CD4-positive, alpha-beta T cell (primary cell): Measurements from ENCODE around the gene LCE3D. TPM values are rescaled to one million over a fixed set of nuclear protein-coding genes. Genes with fewer than 3 reads are reported as not detected.

Experiments
- ATAC-seq: fragments of 200-7000 bp; cut with Tn5 transposase; one replicate; pipeline ENCODE4 v1.10.0; 2022; ENCODE audit warnings: mild to moderate bottlenecking; ENCODE audit not compliant: poor library complexity
- CTCF ChIA-PET: fragments of 350-600 bp; sonication (Branson Sonifier 250); formaldehyde crosslinking; loops from one replicate; lab custom pipeline; 2021; ENCODE audit warnings: antibody characterized with exemption, inconsistent platforms; lab: Charles Lee
- POLR2A ChIA-PET: fragments of 350-600 bp; sonication (Branson Sonifier 250); formaldehyde crosslinking; loops from one replicate; lab custom pipeline; 2021; ENCODE audit warnings: antibody characterized with exemption, inconsistent platforms; lab: Charles Lee
- DNase-seq, 14 experiments: peaks; one replicate each; pipeline ENCODE4 v3.0.0-alpha.2; 2013 to 2020; ENCODE audit warnings: mixed read lengths in 2 of 14
- H3K27ac ChIP-seq, 2 donors: one replicate each; pipeline versions ENCODE4 v1.5.1 to v1.7.0; 2013; ENCODE audit warnings: low read length in 2 of 2, low read depth in 1 of 2, mild to moderate bottlenecking in 1 of 2
- H3K27me3 ChIP-seq, 2 experiments: 1 replicate in 1 of 2; 2 replicates in 1 of 2; pipeline versions ENCODE4 v1.6.1 to v1.7.0; 2013; ENCODE audit warnings: low read length in 2 of 2, control low read depth in 1 of 2, mild to moderate bottlenecking in 1 of 2, moderate library complexity in 1 of 2; ENCODE audit not compliant: insufficient read depth in 2 of 2, control insufficient read depth in 1 of 2
- H3K36me3 ChIP-seq: one replicate; pipeline ENCODE4 v1.6.1; 2013; ENCODE audit warnings: low read length, control low read depth; ENCODE audit not compliant: insufficient read depth
- H3K4me1 ChIP-seq: one replicate; pipeline ENCODE4 v1.6.1; 2013; ENCODE audit warnings: low read length, control low read depth; ENCODE audit not compliant: insufficient read depth
- H3K4me3 ChIP-seq: one replicate; pipeline ENCODE4 v1.5.1; 2013; ENCODE audit warnings: mild to moderate bottlenecking, low read length, moderate library complexity
- H3K9me3 ChIP-seq, 2 experiments: 1 replicate in 1 of 2; 2 replicates in 1 of 2; pipeline versions ENCODE4 v1.6.1 to v1.7.0; 2013; ENCODE audit warnings: low read length in 2 of 2, mild to moderate bottlenecking in 2 of 2, control low read depth in 1 of 2, moderate library complexity in 1 of 2; ENCODE audit not compliant: control insufficient read depth in 1 of 2, insufficient read depth in 1 of 2
- H3K27ac Mint-ChIP-seq: one replicate; pipeline ENCODE4 v1.8.0; 2020; ENCODE audit warnings: mixed read lengths
- H3K27me3 Mint-ChIP-seq: one replicate; pipeline ENCODE4 v1.8.0; 2021; ENCODE audit warnings: mixed read lengths
- H3K36me3 Mint-ChIP-seq: one replicate; pipeline ENCODE4 v1.8.0; 2021; ENCODE audit warnings: low read depth, mixed read lengths
- H3K4me1 Mint-ChIP-seq: one replicate; pipeline ENCODE4 v1.8.0; 2021; ENCODE audit warnings: low read depth, mixed read lengths
- H3K4me3 Mint-ChIP-seq: one replicate; pipeline ENCODE4 v1.8.0; 2020; ENCODE audit warnings: mild to moderate bottlenecking, mixed read lengths
- H3K9me3 Mint-ChIP-seq: one replicate; pipeline ENCODE4 v1.8.0; 2020; ENCODE audit warnings: mixed read lengths
- intact Hi-C, 2 experiments: fragments of 100-400 bp; cut with DNase I in 1 of 2; cut with micrococcal nuclease in 1 of 2; formaldehyde crosslinking; loops; one replicate each; pipeline versions ENCODE4 v1.15.1 to v1.9.0; 2023 to 2025; cut with DNase I, micrococcal nuclease
- total RNA-seq, 174 experiments: library from RNA in 2 of 174; stranded (reverse) in 2 of 174; gene quantifications; one replicate each; pipeline ENCODE4 v1.2.3 and lab custom pipeline; 2021 to 2026
- TF ChIP-seq, protein P1 (sequence below): fragments of 200-600 bp; IDR thresholded peaks from one replicate; pipeline ENCODE4 v1.8.0; 2022; ENCODE audit warnings: antibody characterized with exemption, mild to moderate bottlenecking

LCE3D gene
- total RNA-seq, 2 experiments from 2014 or later: not detected

DNA sequence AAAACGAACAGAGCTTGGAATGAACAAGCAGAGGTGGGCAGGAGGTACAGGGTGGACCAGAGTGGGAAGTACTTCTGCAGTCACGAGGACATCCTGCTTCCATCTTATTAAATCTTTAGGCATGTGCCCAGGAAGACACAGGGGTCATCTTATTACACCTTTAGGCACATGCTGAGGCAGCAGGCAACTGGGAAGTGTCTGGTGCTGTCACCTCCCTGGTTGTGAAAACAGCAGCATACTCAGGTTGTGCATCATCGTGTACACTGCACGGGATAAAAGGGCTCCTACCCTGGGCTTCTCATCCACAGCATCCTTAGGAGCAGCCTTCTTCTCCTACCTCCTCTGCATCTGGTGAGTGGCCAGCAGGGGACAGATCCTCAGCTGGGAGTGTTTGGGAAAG is 19.6 kb upstream of the LCE3D start, which contains the start of gene LCE3C:
Gene LCE3C (plus strand): TSS at position 301 of the 400 bp plus-strand sequence. CDS start 498 bp downstream, outside the sequence.
- no peaks in the 10 kb centered on the region for H3K27me3 Mint-ChIP-seq
- peaks cover 0 to 7% of the 10 kb centered on the region in 2 experiments for H3K27me3 ChIP-seq
- no peak within 1 kb of the TSS for H3K27ac Mint-ChIP-seq
- H3K9me3 Mint-ChIP-seq: no peaks in the 10 kb centered on the region
- ATAC-seq (no peak), DNase-seq (no peak)
- H3K36me3 Mint-ChIP-seq: no peaks in the 10 kb centered on the region
- CTCF ChIA-PET: no interaction called here
- no peak within 1 kb of the TSS for H3K4me3 Mint-ChIP-seq
- no peaks in the 10 kb centered on the region for H3K4me1 Mint-ChIP-seq
- H3K36me3 ChIP-seq: no peaks in the 10 kb centered on the region
- TF ChIP-seq, protein P1, sequence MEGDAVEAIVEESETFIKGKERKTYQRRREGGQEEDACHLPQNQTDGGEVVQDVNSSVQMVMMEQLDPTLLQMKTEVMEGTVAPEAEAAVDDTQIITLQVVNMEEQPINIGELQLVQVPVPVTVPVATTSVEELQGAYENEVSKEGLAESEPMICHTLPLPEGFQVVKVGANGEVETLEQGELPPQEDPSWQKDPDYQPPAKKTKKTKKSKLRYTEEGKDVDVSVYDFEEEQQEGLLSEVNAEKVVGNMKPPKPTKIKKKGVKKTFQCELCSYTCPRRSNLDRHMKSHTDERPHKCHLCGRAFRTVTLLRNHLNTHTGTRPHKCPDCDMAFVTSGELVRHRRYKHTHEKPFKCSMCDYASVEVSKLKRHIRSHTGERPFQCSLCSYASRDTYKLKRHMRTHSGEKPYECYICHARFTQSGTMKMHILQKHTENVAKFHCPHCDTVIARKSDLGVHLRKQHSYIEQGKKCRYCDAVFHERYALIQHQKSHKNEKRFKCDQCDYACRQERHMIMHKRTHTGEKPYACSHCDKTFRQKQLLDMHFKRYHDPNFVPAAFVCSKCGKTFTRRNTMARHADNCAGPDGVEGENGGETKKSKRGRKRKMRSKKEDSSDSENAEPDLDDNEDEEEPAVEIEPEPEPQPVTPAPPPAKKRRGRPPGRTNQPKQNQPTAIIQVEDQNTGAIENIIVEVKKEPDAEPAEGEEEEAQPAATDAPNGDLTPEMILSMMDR: no peak
- POLR2A ChIA-PET: no interaction called here
- H3K4me1 ChIP-seq: no peaks in the 10 kb centered on the region
- H3K9me3 ChIP-seq: no peaks in the 10 kb centered on the region
- intact Hi-C loops: no loop called here
- no peak within 1 kb of the TSS for H3K27ac ChIP-seq
- H3K4me3 ChIP-seq: no peak within 1 kb of the TSS

DNA sequence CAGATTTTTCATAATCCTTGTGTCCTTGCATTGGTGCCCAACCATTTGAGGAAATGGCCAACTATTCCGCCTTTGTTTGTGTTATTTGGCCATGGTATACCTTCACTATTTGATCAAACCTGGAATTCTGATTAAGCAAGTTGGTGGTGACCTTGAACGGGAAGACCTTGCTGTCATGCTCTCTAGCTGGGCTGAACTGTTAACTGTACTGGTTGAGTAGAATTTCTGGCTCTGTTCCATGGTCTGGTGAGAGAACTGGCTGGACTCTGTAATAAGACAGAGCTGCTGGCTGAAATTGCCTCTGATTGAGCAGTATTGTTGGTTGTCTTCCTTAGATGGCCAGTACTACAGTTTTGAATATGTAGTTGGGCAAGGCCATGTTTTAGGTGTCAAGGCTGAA is 16.7 kb upstream of the LCE3D start:
- TF ChIP-seq, protein P1: no peak
- ChIA-PET CTCF (no interaction called here), POLR2A (no interaction called here)
- Mint-ChIP-seq H3K4me1 (no peaks in the 10 kb centered on the region), H3K27ac (no peak overlapping the region), H3K27me3 (no peaks in the 10 kb centered on the region), H3K9me3 (no peaks in the 10 kb centered on the region), H3K36me3 (no peaks in the 10 kb centered on the region), H3K4me3 (no peak overlapping the region)
- H3K4me3 ChIP-seq: no peak overlapping the region
- DNase-seq: no peak
- no peak for ATAC-seq
- no peaks in the 10 kb centered on the region for H3K9me3 ChIP-seq
- H3K27me3 ChIP-seq: peaks cover 0 to 7% of the 10 kb centered on the region in 2 experiments
- no peaks in the 10 kb centered on the region for H3K36me3 ChIP-seq
- no peaks in the 10 kb centered on the region for H3K4me1 ChIP-seq
- no peak overlapping the region for H3K27ac ChIP-seq
- intact Hi-C loops: no loop called here

DNA sequence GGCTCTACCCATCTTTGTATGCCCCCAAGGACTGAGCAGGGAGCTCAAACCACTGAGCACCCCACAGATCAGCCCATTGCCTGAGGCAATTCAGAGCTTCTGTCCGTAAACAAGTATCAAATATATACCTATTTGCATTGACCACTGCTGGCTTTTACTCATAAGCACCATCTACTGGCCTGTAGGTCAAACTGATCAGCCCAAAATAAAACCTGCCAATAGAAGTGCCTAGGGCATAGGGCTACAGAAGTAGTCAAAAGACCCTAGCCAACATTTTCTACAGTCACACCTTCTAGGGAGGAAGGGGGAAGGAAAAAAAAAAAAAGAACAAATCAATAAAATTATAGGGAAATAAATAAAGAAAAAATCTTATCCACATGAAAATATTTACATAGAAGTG is 5.3 kb upstream of the LCE3D start:
- Histone ChIP-seq H3K4me1 (no peaks in the 10 kb centered on the region), H3K9me3 (no peaks in the 10 kb centered on the region), H3K27ac (no peak overlapping the region), H3K36me3 (no peaks in the 10 kb centered on the region), H3K27me3 (peaks cover 0 to 2% of the 10 kb centered on the region in 2 experiments), H3K4me3 (no peak overlapping the region)
- Mint-ChIP-seq H3K9me3 (no peaks in the 10 kb centered on the region), H3K27me3 (peaks cover 6% of the 10 kb centered on the region), H3K4me1 (no peaks in the 10 kb centered on the region), H3K4me3 (no peak overlapping the region), H3K27ac (no peak overlapping the region), H3K36me3 (no peaks in the 10 kb centered on the region)
- DNase-seq (no peak), ATAC-seq (no peak)
- intact Hi-C loops: no loop called here
- ChIA-PET CTCF (no interaction called here), POLR2A (no interaction called here)
- TF ChIP-seq, protein P1: no peak
